PC-9 (cell line): ENCODE measurements around the gene ITGB7. TPM values are rescaled to one million over a fixed set of nuclear protein-coding genes. Genes with fewer than 3 reads are reported as not detected.
"Not testable (repeated sequence)": the region's sequence is repeated elsewhere in the genome, so short reads cannot be mapped to it uniquely, and the experiment has no call there.

Experiments used
- BruUV-seq: library from RNA; stranded (reverse); fragments of 400-500 nt; replicated peaks from 2 replicates; lab custom pipeline; 2021; lab: Mats Ljungman, UMichigan
- CTCF ChIA-PET: fragments of 300-600 bp; sonication (Branson Sonifier 250); formaldehyde crosslinking; loops from one replicate; lab custom pipeline; 2022; ENCODE audit warnings: antibody characterized with exemption; lab: Charles Lee
- POLR2A ChIA-PET: fragments of 300-600 bp; sonication (Branson Sonifier 250); formaldehyde crosslinking; loops from one replicate; lab custom pipeline; 2022; ENCODE audit warnings: antibody characterized with exemption; ENCODE audit not compliant: unreplicated experiment; lab: Charles Lee
- DNase-seq, 2 experiments: peaks; one replicate each; pipeline versions ENCODE4 v3.0.0 to v3.0.0-alpha.2; 2015 to 2022; ENCODE audit warnings: mixed read lengths in 1 of 2
- H2AFZ ChIP-seq: fragments of 200-600 bp; sonication (generic); 2 replicates; pipeline ENCODE4 v1.8.1; 2017; ENCODE audit warnings: antibody characterized with exemption
- H3F3A ChIP-seq: fragments of 200-600 bp; sonication (generic); 2 replicates; pipeline ENCODE4 v1.8.1; 2017; ENCODE audit warnings: antibody characterized with exemption, mild to moderate bottlenecking, low read depth; ENCODE audit not compliant: insufficient read depth
- H3K27ac ChIP-seq: fragments of 200-600 bp; sonication (generic); 2 replicates; pipeline ENCODE4 v1.6.1; 2016; ENCODE audit warnings: mixed run types
- H3K27me3 ChIP-seq: fragments of 200-600 bp; sonication (generic); 2 replicates; pipeline ENCODE4 v1.6.1; 2016; ENCODE audit warnings: low read depth, mixed run types; ENCODE audit not compliant: insufficient read depth
- H3K36me3 ChIP-seq: fragments of 200-600 bp; sonication (generic); 2 replicates; pipeline ENCODE4 v1.6.1; 2016; ENCODE audit warnings: low read depth, mixed run types
- H3K4me1 ChIP-seq: fragments of 200-600 bp; sonication (generic); replicated peaks from 2 replicates; pipeline ENCODE4 v1.6.1; 2016; ENCODE audit warnings: mixed run types; ENCODE audit not compliant: insufficient read depth
- H3K4me2 ChIP-seq: fragments of 200-600 bp; sonication (generic); 2 replicates; pipeline ENCODE4 v1.6.1; 2017; ENCODE audit warnings: mixed run types
- H3K4me3 ChIP-seq: fragments of 200-600 bp; sonication (generic); 2 replicates; pipeline ENCODE4 v1.6.1; 2016; ENCODE audit warnings: mixed run types
- H3K79me2 ChIP-seq: fragments of 200-600 bp; sonication (generic); 2 replicates; pipeline ENCODE4 v1.6.1; 2017; ENCODE audit warnings: low read depth, mixed run types
- H3K9me2 ChIP-seq: fragments of 200-600 bp; sonication (generic); 2 replicates; pipeline ENCODE4 v1.8.1; 2017; ENCODE audit warnings: mild to moderate bottlenecking; ENCODE audit not compliant: insufficient read depth
- H3K9me3 ChIP-seq: fragments of 200-600 bp; sonication (generic); 2 replicates; pipeline ENCODE4 v1.8.1; 2016; ENCODE audit warnings: low read depth; ENCODE audit not compliant: insufficient read depth
- H4K20me1 ChIP-seq: fragments of 200-600 bp; sonication (generic); 2 replicates; pipeline ENCODE4 v1.8.1; 2017; ENCODE audit not compliant: insufficient read depth
- EZH2 ChIP-seq: fragments of 200-600 bp; sonication (generic); IDR thresholded peaks from 2 replicates; pipeline ENCODE4 v1.8.0; 2017; ENCODE audit warnings: antibody characterized with exemption, low read depth
- intact Hi-C: fragments of 100-400 bp; cut with micrococcal nuclease; formaldehyde crosslinking; loops from one replicate; pipeline ENCODE4 v1.10.0; 2022; ENCODE audit not compliant: unreplicated experiment
- total RNA-seq: library from RNA; stranded (reverse); gene quantifications from 2 replicates; pipeline ENCODE4 v1.2.3, GENCODE V29; 2021
- TF ChIP-seq, protein P1 (sequence below): fragments of 200-600 bp; sonication (generic); conservative IDR thresholded peaks from 2 replicates; pipeline ENCODE4 v1.6.1; 2017; ENCODE audit warnings: mixed run types, antibody characterized with exemption, mild to moderate bottlenecking, moderate library complexity

Gene ITGB7
- total RNA-seq, 1 experiment from 2014 or later = 3.3 TPM

GRCh38 chr12:53179687-53180219, 27.3 kb downstream of the ITGB7 start:
- H3K4me3 ChIP-seq = peak overlapping the region; percentile 61
- peak overlapping the region; percentile 74 for H3K27ac ChIP-seq
- H3K36me3 ChIP-seq = peaks cover 27% of the 10 kb centered on the region
- peaks cover 37% of the 10 kb centered on the region for H3K79me2 ChIP-seq
- no peak for TF ChIP-seq EZH2
- TF ChIP-seq, protein P1, sequence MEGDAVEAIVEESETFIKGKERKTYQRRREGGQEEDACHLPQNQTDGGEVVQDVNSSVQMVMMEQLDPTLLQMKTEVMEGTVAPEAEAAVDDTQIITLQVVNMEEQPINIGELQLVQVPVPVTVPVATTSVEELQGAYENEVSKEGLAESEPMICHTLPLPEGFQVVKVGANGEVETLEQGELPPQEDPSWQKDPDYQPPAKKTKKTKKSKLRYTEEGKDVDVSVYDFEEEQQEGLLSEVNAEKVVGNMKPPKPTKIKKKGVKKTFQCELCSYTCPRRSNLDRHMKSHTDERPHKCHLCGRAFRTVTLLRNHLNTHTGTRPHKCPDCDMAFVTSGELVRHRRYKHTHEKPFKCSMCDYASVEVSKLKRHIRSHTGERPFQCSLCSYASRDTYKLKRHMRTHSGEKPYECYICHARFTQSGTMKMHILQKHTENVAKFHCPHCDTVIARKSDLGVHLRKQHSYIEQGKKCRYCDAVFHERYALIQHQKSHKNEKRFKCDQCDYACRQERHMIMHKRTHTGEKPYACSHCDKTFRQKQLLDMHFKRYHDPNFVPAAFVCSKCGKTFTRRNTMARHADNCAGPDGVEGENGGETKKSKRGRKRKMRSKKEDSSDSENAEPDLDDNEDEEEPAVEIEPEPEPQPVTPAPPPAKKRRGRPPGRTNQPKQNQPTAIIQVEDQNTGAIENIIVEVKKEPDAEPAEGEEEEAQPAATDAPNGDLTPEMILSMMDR = no peak
- H3K4me2 ChIP-seq = peak overlapping the region; percentile 96
- H4K20me1 ChIP-seq = peaks cover 21% of the 10 kb centered on the region
- intact Hi-C loops = loop anchor here (2.0 to 10.0 kb wide), 2 partner anchors 41 to 115 kb away; no protein-coding TSS in a partner anchor
- TSS peak; percentile 83 for BruUV-seq
- POLR2A ChIA-PET = interaction anchor here (0.5 to 0.8 kb wide), 4 partner anchors 12 to 116 kb away, joined by 3 to 24 read pairs (median 8); partner anchors contain the start of gene PFDN5
- H3K9me2 ChIP-seq = no peaks in the 10 kb centered on the region
- CTCF ChIA-PET = interaction anchor here (0.6 to 2.4 kb wide), 2 partner anchors 44 to 141 kb away, joined by 7 to 14 read pairs; partner anchors contain the start of gene AAAS
- DNase-seq = no peak
- H3K9me3 ChIP-seq = no peaks in the 10 kb centered on the region
- H3F3A ChIP-seq = peaks cover 49% of the 10 kb centered on the region
- H3K4me1 ChIP-seq = peaks cover 40% of the 10 kb centered on the region
- peak overlapping the region; percentile 90 for H2AFZ ChIP-seq
- no peaks in the 10 kb centered on the region for H3K27me3 ChIP-seq

DNA sequence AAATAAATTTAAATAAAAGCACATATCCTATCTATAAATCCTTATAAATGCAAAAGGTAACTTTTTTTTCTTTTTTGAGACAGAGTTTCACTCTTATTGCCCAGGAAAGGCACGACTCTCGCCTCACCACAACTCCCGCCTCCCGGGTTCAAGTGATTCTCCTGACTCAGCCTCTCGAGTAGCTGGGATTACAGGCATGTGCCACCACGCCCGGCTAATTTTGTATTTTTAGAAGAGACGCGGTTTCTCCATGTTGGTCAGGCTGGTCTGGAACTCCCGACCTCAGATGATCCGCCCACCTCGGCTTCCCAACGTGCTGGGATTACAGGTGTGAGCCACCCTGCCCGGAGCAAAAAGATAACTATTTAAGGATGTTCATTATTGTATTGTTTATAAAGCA, 28.2 kb downstream of the ITGB7 start:
- H3K4me3 ChIP-seq, POLR2A ChIA-PET, H3K27me3 ChIP-seq, H3K9me3 ChIP-seq, H3K9me2 ChIP-seq, H3K27ac ChIP-seq, DNase-seq, H2AFZ ChIP-seq, BruUV-seq, CTCF ChIA-PET: not testable (repeated sequence)
- Histone ChIP-seq H3K4me2 (peak overlapping the region; percentile 96; the same call in 1 of the 2 replicates), H3K36me3 (peaks cover 22% of the 10 kb centered on the region), H3F3A (peaks cover 48% of the 10 kb centered on the region), H3K4me1 (peaks cover 43% of the 10 kb centered on the region), H4K20me1 (peaks cover 21% of the 10 kb centered on the region), H3K79me2 (peaks cover 36% of the 10 kb centered on the region)
- intact Hi-C loops = loop anchor here (10.0 kb wide), 1 partner anchor 114 kb away; no protein-coding TSS in a partner anchor

- POLR2A ChIA-PET = interaction anchor here (0.7 kb wide), 1 partner anchor 67 kb away, joined by 5 read pairs; no protein-coding TSS in a partner anchor
- BruUV-seq, CTCF ChIA-PET: not testable (repeated sequence)
Observed at GRCh38 chr12:53177447-53177846, 29.6 kb downstream of the ITGB7 start.

DNA sequence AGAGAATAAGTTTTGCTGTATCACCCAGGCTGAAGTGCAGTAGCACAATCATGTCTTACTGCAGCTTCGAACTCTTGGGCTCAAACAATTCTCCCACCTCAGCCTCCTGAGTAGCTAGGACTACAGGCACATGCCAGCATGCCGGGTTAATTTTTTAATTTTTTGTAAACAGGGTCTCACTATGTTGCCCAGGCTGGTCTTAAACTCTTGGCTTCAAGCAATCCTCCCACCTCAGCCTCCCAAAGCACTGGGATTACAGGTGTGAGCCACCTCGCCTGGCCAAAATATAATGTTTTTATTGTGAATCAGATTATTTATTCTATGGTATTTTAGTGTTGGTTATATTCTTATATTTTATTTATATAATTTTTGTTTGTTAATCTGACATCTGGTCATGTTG, 30.3 kb downstream of the ITGB7 start:
- POLR2A ChIA-PET = interaction anchor here (0.7 kb wide), 1 partner anchor 68 kb away, joined by 5 read pairs; no protein-coding TSS in a partner anchor

More at GRCh38 chr12:53177447-53177846, 29.6 kb downstream of the ITGB7 start:
- H3F3A ChIP-seq = peaks cover 45% of the 10 kb centered on the region
- not testable (repeated sequence) for H4K20me1 ChIP-seq, H3K4me2 ChIP-seq, H3K27me3 ChIP-seq, H3K36me3 ChIP-seq, DNase-seq, H3K4me3 ChIP-seq, H3K9me2 ChIP-seq, H3K9me3 ChIP-seq, H3K27ac ChIP-seq, H2AFZ ChIP-seq
- intact Hi-C loops = loop anchor here (10.0 kb wide), 1 partner anchor 113 kb away; no protein-coding TSS in a partner anchor
- H3K79me2 ChIP-seq = peaks cover 23% of the 10 kb centered on the region
- H3K4me1 ChIP-seq = peaks cover 37% of the 10 kb centered on the region

More for the DNA sequence above, 30.3 kb downstream of the ITGB7 start:
- H3K9me2 ChIP-seq = no peaks in the 10 kb centered on the region
- CTCF ChIA-PET = no interaction called here
- H3K9me3 ChIP-seq = no peaks in the 10 kb centered on the region
- peaks cover under 1% of the 10 kb centered on the region; the same call in 1 of the 2 replicates for H4K20me1 ChIP-seq
- H3K4me1 ChIP-seq = peaks cover 30% of the 10 kb centered on the region
- peaks cover 2% of the 10 kb centered on the region for H3K36me3 ChIP-seq
- no peak overlapping the region for H2AFZ ChIP-seq
- no peak for DNase-seq
- H3K27me3 ChIP-seq = no peaks in the 10 kb centered on the region
- H3K79me2 ChIP-seq = peaks cover 16% of the 10 kb centered on the region
- H3K4me3 ChIP-seq = no peak overlapping the region
- no peak for TF ChIP-seq EZH2
- TF ChIP-seq, protein P1 = no peak
- no TSS peak for BruUV-seq
- H3K27ac ChIP-seq = no peak overlapping the region
- peaks cover 39% of the 10 kb centered on the region for H3F3A ChIP-seq
- intact Hi-C loops = loop anchor here (10.0 kb wide), 1 partner anchor 112 kb away; no protein-coding TSS in a partner anchor
- H3K4me2 ChIP-seq = no peak overlapping the region
